Measurements from ENCODE around the gene NME4. TPM values are rescaled to one million over a fixed set of nuclear protein-coding genes. Genes with fewer than 3 reads are reported as not detected.

NME4 gene
- polyA plus RNA-seq, 2 of the 4 experiments (the other 2 are of a cell fraction) = 239 to 349 TPM

DNA sequence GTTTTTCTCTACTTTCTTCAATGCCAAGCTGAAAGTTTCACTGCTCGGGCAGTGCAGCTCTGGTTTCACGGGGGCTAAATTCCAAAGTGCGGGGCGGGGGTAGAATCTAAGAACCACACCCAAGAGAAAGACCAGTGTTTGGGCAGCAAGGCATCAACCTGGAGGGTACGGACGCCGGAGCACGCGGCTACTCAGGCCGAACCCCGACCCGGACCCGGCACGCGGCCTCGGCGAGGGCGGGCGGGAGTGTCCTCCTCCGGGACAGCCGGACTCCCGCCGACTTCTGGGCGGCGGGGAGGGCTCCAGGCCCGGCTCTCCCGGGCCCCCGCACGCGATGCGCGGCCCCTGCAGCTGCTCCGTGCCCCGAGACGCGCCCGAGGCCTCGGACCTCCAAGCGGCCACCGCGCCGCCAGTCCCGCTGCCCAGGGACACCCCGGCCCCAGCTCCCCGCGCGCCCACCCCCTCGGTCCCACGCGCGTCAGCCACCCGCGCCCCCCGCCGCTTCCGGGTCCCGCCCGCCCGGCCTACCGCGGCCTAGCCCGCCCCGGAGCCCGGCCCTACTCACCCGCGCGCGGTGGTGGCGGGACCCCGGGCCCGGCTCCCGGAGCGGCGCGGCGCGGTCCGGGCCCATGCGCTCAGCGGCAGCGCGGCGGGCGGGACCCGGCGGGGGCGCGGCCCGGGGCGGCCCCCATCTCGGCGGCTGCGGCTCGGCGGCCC is 45.0 kb upstream of the NME4 start (continued):
- TF ChIP-seq JUNB (IDR thresholded peaks at IDR 0.05) = no peak
- TF ChIP-seq, protein P1, sequence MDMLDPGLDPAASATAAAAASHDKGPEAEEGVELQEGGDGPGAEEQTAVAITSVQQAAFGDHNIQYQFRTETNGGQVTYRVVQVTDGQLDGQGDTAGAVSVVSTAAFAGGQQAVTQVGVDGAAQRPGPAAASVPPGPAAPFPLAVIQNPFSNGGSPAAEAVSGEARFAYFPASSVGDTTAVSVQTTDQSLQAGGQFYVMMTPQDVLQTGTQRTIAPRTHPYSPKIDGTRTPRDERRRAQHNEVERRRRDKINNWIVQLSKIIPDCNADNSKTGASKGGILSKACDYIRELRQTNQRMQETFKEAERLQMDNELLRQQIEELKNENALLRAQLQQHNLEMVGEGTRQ (IDR thresholded peaks at IDR 0.05) = no peak
- no peak for TF ChIP-seq FOXS1 (CRISPR knock-in tag; IDR thresholded peaks at IDR 0.05)
- no peak for TF ChIP-seq ATOH8 (CRISPR knock-in tag; IDR thresholded peaks at IDR 0.05; ENCODE audit: low read depth)
- no peak for TF ChIP-seq HES2 (IDR thresholded peaks at IDR 0.05)
- TF ChIP-seq RNF2 (IDR thresholded peaks at IDR 0.05; ENCODE audit: borderline replicate concordance, low read depth) = no peak
- TF ChIP-seq CEBPB (IDR thresholded peaks at IDR 0.05) = no peak
- TF ChIP-seq MAX (IDR thresholded peaks at IDR 0.05) = peak; percentile 37; the same call in 1 of the 2 replicates
- no peak for TF ChIP-seq EHF (CRISPR knock-in tag; IDR thresholded peaks at IDR 0.05)
- no peak for TF ChIP-seq ZNF302 (CRISPR knock-in tag; IDR thresholded peaks at IDR 0.05)
- TF ChIP-seq ESRRA (IDR thresholded peaks at IDR 0.05; ENCODE audit: borderline replicate concordance, low read length) = no peak
- 0 out of 2 replicates have a peak, but pooled peaks have one; percentile 26 for TF ChIP-seq PHF8 (IDR thresholded peaks at IDR 0.05; ENCODE audit: borderline replicate concordance, low read depth)
- no peak for TF ChIP-seq HOXB13 (CRISPR knock-in tag; IDR thresholded peaks at IDR 0.05; ENCODE audit: low read depth)

DNA sequence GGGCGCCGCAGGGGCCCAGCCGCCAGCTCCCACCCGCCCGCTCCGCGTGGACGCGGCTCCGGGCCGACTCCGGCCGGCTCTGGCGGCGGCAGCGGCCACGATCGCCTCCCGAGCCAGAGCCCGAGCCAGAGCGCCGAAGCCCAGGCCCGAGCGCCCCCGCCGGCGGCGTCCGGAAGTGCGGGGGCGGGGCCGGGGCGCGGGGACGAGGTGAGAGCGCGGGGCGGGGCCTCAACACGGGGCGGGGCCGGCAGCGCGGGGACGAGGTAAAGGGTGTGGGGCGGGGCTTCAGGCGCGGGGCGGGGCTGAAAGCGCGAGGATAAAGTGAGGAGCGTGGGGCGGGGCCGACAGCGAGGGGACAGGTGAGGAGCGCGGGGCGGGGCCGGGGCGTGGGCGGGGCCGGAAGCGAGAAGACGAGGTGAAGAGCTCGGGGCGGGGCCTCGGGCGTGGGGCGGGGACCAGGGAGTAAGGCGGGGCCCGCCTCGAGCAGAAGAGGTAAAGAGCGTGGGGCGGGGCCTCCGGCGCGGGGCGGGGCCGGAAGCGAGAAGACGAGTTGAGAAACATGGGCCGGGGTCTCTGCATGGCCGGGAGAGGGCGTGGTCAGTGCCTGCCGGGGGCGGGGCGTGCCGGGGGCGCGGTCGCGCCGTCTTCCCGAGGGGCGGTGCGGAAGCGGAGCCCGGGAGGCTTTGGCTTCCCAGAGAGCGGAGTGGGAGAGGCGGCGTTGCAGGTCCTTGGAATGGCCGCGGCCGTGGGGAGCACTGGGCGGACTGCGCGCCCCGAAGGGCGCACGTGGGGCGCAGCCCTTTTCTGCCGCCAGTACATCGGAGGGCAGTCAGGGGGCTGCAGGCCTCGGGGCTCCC is 44.2 kb upstream of the NME4 start, which contains the start of gene AXIN1:
AXIN1 (minus strand) TSS at position 177 of the 857 bp plus-strand sequence. CDS start 5,698 bp downstream, outside the sequence.
- ChIA-PET POLR2A (interaction anchor here (0.5 to 2.1 kb wide), 10 partner anchors 9 to 250 kb away, joined by 3 to 11 read pairs (median 3); partner anchors contain the start of genes FAM234A and MRPL28), CTCF (interaction anchor here (0.9 to 12.6 kb wide), 7 partner anchors 10 to 287 kb away, joined by 3 to 76 read pairs (median 4); no protein-coding TSS in a partner anchor)
- peaks cover 13% of the 10 kb centered on the region; the same call in 2 of the 3 replicates for H3K4me1 ChIP-seq
- H3K4me2 ChIP-seq = peak within 1 kb of the TSS; percentile 94
- DNase-seq (ENCODE audit: low read depth in 1 of 2, low spot score in 1 of 2) (peak; percentile 59 to 98), FAIRE-seq (no peak), ATAC-seq (peak; percentile 62 to 86)
- peak within 1 kb of the TSS; percentile 87 to 98 for H3K27ac ChIP-seq
- no peaks in the 10 kb centered on the region for H3K9me3 ChIP-seq
- 9% methylated on average over 4 of the region's 113 CpGs for WGBS (ENCODE audit: missing lambda C conversion rate)
- peak within 1 kb of the TSS; percentile 89 for H3K4me3 ChIP-seq
- TF ChIP-seq JUNB (IDR thresholded peaks at IDR 0.05) (no peak), TP53 (CRISPR knock-in tag; IDR thresholded peaks at IDR 0.05) (no peak), FOSB (CRISPR knock-in tag; IDR thresholded peaks at IDR 0.05) (no peak), EHF (CRISPR knock-in tag; IDR thresholded peaks at IDR 0.05) (no peak), PHF8 (IDR thresholded peaks at IDR 0.05; ENCODE audit: borderline replicate concordance, low read depth) (peak; percentile 53; the same call in 1 of the 2 replicates), ZC3H11A (IDR thresholded peaks at IDR 0.05) (no peak), ATOH8 (CRISPR knock-in tag; IDR thresholded peaks at IDR 0.05; ENCODE audit: low read depth) (no peak), HOXA7 (CRISPR knock-in tag; IDR thresholded peaks at IDR 0.05) (no peak), MAX (IDR thresholded peaks at IDR 0.05) (no peak), CBX2 (IDR thresholded peaks at IDR 0.05; ENCODE audit: borderline replicate concordance, low read depth) (no peak), RAD21 (conservative IDR thresholded peaks at IDR 0.05 in 1 of 2, IDR thresholded peaks at IDR 0.05 in 1 of 2) (peak; percentile 32 to 65; a peak in 4 of 5 replicates), EP300 (IDR thresholded peaks at IDR 0.05) (no peak), HDAC2 (IDR thresholded peaks at IDR 0.05) (no peak), NFE2L2 (conservative IDR thresholded peaks at IDR 0.05; ENCODE audit: low read length) (no peak), FOXS1 (CRISPR knock-in tag; IDR thresholded peaks at IDR 0.05) (no peak), ZFP36 (IDR thresholded peaks at IDR 0.05; ENCODE audit: borderline replicate concordance, partially characterized antibody) (no peak), CHD2 (IDR thresholded peaks at IDR 0.05; ENCODE audit: low read length, partially characterized antibody) (no peak)
- TF ChIP-seq, protein P2, sequence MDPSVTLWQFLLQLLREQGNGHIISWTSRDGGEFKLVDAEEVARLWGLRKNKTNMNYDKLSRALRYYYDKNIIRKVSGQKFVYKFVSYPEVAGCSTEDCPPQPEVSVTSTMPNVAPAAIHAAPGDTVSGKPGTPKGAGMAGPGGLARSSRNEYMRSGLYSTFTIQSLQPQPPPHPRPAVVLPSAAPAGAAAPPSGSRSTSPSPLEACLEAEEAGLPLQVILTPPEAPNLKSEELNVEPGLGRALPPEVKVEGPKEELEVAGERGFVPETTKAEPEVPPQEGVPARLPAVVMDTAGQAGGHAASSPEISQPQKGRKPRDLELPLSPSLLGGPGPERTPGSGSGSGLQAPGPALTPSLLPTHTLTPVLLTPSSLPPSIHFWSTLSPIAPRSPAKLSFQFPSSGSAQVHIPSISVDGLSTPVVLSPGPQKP (IDR thresholded peaks at IDR 0.05; ENCODE audit: low read depth, low read length) = no peak
- TF ChIP-seq, protein P1 (IDR thresholded peaks at IDR 0.05) = no peak
- TF ChIP-seq, protein P3, sequence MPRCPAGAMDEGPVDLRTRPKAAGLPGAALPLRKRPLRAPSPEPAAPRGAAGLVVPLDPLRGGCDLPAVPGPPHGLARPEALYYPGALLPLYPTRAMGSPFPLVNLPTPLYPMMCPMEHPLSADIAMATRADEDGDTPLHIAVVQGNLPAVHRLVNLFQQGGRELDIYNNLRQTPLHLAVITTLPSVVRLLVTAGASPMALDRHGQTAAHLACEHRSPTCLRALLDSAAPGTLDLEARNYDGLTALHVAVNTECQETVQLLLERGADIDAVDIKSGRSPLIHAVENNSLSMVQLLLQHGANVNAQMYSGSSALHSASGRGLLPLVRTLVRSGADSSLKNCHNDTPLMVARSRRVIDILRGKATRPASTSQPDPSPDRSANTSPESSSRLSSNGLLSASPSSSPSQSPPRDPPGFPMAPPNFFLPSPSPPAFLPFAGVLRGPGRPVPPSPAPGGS (IDR thresholded peaks at IDR 0.05) = 0 out of 3 replicates have a peak, but pooled peaks have one; percentile 38
